ENCODE data around the gene GMPPB.

Gene GMPPB

GRCh38 chr3:49680493-49681231, 43.1 kb downstream of the GMPPB start:
- Histone ChIP-seq H3K27ac (no peak overlapping the region), H3K4me3 (no peak overlapping the region)

GRCh38 chr3:49675912-49676311, 47.8 kb downstream of the GMPPB start:
- Histone ChIP-seq H3K27ac (no peak overlapping the region), H3K4me3 (no peak overlapping the region)

DNA sequence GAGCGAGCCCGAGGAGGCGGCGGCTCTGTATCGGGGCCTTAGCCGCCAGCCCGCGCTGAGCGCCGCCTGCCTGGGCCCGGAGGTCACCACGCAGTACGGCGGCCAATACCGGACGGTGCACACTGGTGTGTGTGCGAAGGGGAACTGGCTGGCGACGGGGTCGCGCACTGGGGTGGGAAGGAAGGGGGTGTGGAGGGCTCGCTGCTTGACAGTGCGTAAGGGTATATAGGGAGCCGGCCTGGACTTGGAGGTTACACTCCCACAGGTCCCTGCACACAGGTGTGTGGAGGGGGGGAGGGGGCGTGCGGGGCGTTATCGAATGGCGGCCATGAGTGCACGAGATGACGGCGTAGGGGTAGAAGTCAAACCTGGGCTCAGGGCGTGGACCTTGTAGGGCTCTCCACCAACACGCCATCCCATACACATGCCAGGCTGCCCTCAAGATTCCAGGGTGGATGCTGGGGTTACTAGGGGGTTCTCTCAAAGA, 49.2 kb downstream of the GMPPB start:
- Histone ChIP-seq H3K27ac (peak overlapping the region; percentile 56 to 98 (median 90)), H3K4me3 (peak overlapping the region; percentile 66 to 98 (median 72))

DNA sequence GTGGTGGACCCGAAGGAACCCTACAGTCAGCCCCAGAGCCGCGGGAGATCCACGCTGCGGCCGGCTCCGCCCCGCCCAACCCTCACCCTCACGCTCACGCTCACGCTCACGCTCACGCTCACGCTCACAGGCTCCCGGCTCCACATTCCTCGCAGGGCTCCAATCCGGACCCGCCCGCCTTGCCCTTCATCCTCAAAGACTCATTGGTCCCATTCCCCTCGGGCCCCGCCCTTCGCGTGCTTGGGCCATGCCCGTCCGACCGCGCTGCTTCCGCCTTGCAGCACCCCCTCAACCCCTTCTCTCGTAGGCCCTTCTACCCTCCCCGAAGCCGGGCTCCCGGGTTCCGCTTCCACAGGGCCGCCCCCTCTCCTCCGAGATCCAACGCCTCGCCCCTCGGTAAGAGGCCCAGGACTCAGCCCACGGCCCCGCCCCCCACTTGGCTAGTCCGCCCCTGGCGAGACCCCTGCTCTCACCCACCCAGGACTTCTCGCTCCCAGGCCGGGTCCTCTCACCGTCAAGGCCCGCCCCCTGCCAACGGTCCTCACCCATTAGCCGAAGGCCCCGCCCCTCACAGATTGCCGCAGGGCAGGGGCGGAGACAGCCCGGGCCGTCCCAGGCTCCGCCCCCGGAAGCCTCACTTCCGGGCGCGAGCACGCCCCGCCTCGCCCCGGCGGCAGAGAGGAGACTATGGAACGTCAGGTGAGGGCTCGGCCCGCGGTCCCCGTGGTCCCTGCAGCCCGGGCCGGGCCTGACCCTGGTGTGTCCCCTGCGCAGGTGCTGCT, 49.8 kb downstream of the GMPPB start, which contains the start of gene APEH:
APEH (plus strand) TSS at position 637 of the 782 bp plus-strand sequence; CDS start at position 688, 51 bp downstream.
- Histone ChIP-seq H3K4me3 (peak within 1 kb of the TSS; percentile 66 to 98 (median 72)), H3K27ac (peak within 1 kb of the TSS; percentile 56 to 98 (median 90))

DNA sequence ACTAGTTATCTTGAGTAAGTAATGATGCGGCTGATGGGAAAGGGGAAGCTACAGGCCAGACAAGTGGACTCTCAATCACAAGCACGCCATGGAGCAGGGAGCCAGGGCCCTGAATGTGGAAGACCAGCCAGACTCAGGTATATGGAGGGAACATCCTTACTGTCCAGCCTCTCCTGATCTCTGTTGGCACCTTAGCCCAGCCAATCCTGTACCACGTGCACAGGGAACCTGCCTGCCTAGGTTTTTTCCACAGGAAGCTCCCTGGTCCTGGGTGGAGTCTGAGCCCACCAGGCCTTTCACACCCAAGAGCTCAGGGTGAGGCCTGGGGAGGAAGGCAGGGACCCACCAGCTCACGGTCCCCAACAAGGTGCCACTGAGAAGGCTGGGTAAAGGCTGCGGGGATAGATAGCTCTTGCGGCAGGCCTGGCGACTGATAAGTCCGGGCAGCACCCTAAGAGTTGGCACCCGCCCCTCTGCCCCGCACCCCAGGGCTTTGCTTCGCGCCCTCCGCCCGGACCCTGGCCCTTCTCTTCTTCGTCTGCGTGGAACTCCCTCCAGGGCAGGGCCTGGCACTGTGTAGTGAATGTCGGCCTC, 50.5 kb downstream of the GMPPB start:
- H3K27ac ChIP-seq, result peak overlapping the region in 20 of 21 experiments; percentile 75 to 98 (median 90)
- H3K4me3 ChIP-seq, result peak overlapping the region; percentile 66 to 98 (median 72)

DNA sequence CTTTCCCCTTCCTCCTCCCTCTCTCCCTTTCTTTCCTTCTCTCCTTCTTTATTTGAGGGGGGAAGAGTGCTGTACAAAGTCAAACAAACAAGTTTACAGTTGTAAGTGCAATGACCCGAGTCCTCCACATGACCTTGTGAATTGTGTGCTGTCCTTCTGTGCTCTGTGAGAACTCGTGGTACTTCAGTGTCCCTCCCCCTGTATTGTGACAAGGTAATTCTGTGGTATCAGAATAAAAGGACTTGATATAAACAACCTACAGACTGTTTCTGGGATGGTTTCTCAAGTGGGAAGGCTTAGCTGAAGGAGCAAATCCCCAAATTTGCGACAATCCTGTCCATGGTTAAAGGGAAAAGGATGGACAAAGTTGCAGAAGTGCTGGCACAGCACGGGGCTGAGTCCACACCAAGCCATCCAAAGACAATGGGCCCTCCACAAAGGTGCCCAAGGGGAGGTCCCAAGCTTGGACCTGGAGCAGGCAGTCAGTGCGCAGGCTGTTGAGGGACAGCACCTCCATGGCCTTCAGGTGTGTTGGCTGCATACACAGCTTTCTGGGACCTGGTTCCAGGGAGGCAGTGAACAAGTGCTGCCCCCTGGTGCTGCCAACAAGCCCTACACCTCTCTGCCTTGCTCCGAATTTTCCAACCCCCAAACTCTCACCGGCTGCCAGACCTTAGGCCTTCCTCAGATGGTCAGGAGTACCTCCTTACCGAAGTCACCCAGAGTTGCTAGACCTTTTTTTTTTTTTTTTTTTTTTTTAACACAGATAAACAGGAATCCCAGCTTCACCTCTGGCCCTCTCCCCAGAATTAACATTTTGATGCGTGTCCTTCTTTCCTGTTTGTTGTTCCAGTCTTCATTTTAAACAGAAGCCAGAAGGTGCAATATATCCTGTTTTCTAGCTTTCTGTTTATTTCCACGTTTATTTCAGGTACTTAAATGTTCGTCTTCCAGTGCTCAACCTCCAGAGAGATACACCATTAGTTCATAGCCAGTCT, 52.2 kb downstream of the GMPPB start:
- H3K4me3 ChIP-seq, result no peak overlapping the region
- no peak overlapping the region for H3K27ac ChIP-seq

GRCh38 chr3:49670940-49671290, 52.8 kb downstream of the GMPPB start:
- Histone ChIP-seq H3K27ac (no peak overlapping the region), H3K4me3 (no peak overlapping the region)
